Measurements from ENCODE around the gene ANO8. TPM values are rescaled to one million over a fixed set of nuclear protein-coding genes. Genes with fewer than 3 reads are reported as not detected.

The ANO8 gene
- total and polyA plus RNA-seq, 2 of the 13 experiments (the other 11 are each of a cell fraction or from before 2014, with no cell fraction given) = 1.8 to 3.5 TPM

- Histone ChIP-seq H3K27ac (ENCODE audit: extremely low read length, insufficient read depth, low read length) (no peak overlapping the region), H3K9ac (ENCODE audit: insufficient read depth, low read depth, low read length) (no peak overlapping the region), H3K4me1 (ENCODE audit: insufficient read depth, low read length) (no peaks in the 10 kb centered on the region), H3K4me3 (replicated peaks in 1 of 3; ENCODE audit: insufficient read depth in 1 of 3, low read depth in 2 of 3, low read length in 3 of 3) (no peak overlapping the region), H3K36me3 (replicated peaks in 1 of 2; ENCODE audit: control insufficient read depth in 1 of 2, insufficient read depth in 2 of 2, low read length in 2 of 2) (peaks cover 10 to 32% of the 10 kb centered on the region in 2 experiments; a peak in 4 of 5 replicates), H2AFZ (ENCODE audit: low read length) (no peak overlapping the region), H3K79me2 (ENCODE audit: insufficient read depth, low read length) (no peaks in the 10 kb centered on the region), H3K4me2 (ENCODE audit: low read depth, low read length) (no peak overlapping the region), H4K20me1 (ENCODE audit: insufficient read depth, low read length) (no peaks in the 10 kb centered on the region), H3K27me3 (ENCODE audit: control insufficient read depth in 1 of 2, insufficient read depth in 2 of 2, low read length in 2 of 2) (no peaks in the 10 kb centered on the region), H3K9me3 (ENCODE audit: low read length) (no peaks in the 10 kb centered on the region)
- intact Hi-C loops (cut with micrococcal nuclease; ENCODE audit: unreplicated experiment) = no loop called here
- DNase-seq (ENCODE audit: low spot score) (no peak), FAIRE-seq (no peak), ATAC-seq (no peak)
- BruUV-seq (replicated peaks) = no TSS peak
- 86% methylated on average over 7 of the region's 11 CpGs for whole genome bisulfite sequencing (ENCODE audit: low lambda C conversion rate)
- ChIA-PET POLR2A (interaction anchor here (1.6 kb wide), 1 partner anchor 11 kb away, joined by 3 read pairs; the partner anchor contains the start of gene DDA1), CTCF (ENCODE audit: low intra/inter-chr PET ratio, low total read pairs) (no interaction called here)
- no peak for TF ChIP-seq CEBPB (IDR thresholded peaks at IDR 0.05; ENCODE audit: borderline replicate concordance, low read depth, low read length)
- TF ChIP-seq ZNF138 (CRISPR knock-in tag; IDR thresholded peaks at IDR 0.05; ENCODE audit: low read depth) = no peak
- TF ChIP-seq ZNF766 (CRISPR knock-in tag; IDR thresholded peaks at IDR 0.05; ENCODE audit: borderline replicate concordance) = no peak
- in situ Hi-C loops (cut with HindIII; ENCODE audit: extremely low pct_ligation_motif_present, low pct_unique_long_range_greater_than_20kb) = no loop called here
Observed at GRCh38 chr19:17320435-17320834, 14.2 kb downstream of the ANO8 start.

DNA sequence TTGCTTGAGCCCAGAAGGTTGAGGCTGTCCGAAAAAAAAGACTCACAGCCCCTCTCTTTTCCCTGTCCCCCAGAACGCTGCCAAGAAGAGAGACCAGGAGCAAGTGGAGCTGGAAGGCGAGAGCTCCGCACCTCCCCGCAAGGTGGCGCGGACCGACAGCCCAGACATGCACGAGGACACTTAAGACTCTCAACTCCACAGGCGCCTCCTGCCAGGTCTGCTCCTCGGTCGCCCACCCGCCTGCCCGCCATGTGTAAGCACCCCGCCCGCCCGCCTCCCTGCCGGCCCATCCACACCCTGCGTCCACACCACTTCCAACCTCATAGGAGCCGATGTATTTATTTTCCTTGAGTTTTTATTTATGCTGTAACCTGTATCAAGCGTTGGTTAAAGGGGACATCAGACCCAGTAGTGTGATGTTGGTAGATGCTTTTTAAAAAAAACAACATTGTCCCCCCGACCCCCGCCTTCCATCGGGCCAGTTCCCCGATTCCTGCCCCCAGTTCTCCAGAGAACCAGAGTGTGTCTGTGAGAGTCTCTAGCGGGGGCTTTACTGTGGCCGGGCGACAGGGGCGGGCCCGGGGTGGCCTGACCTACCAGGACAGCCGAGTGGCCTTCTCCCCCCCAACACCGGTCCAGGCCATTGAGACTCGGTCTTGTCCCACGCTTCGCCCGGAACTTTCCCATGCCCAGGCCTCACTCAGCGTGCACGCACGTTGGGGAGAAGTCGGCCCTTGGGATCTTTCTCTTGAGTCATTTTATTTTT lies 15.0 kb downstream of the ANO8 start:
- TF ChIP-seq, protein P1, sequence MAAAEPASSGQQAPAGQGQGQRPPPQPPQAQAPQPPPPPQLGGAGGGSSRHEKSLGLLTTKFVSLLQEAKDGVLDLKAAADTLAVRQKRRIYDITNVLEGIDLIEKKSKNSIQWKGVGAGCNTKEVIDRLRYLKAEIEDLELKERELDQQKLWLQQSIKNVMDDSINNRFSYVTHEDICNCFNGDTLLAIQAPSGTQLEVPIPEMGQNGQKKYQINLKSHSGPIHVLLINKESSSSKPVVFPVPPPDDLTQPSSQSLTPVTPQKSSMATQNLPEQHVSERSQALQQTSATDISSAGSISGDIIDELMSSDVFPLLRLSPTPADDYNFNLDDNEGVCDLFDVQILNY (CRISPR knock-in tag; conservative IDR thresholded peaks at IDR 0.05) = no peak
- no peak for TF ChIP-seq ATF4 (CRISPR knock-in tag; IDR thresholded peaks at IDR 0.05)
- no peak for TF ChIP-seq HIC2 (CRISPR knock-in tag; IDR thresholded peaks at IDR 0.05; ENCODE audit: low read depth)
- TF ChIP-seq LCORL (IDR thresholded peaks at IDR 0.05) = no peak
- no peak for TF ChIP-seq LCORL (CRISPR knock-in tag; IDR thresholded peaks at IDR 0.05)
- ChIA-PET CTCF (ENCODE audit: low intra/inter-chr PET ratio, low total read pairs) (no interaction called here), POLR2A (no interaction called here)
- 95% methylated on average over 40 of the region's 40 CpGs for WGBS (ENCODE audit: low lambda C conversion rate)
- no peaks in the 10 kb centered on the region for H3K79me2 ChIP-seq (ENCODE audit: insufficient read depth, low read length)
- H3K27ac ChIP-seq (ENCODE audit: extremely low read length, insufficient read depth, low read length) = no peak overlapping the region
- no peaks in the 10 kb centered on the region for H3K27me3 ChIP-seq (ENCODE audit: control insufficient read depth in 1 of 2, insufficient read depth in 2 of 2, low read length in 2 of 2)
- H3K4me1 ChIP-seq (ENCODE audit: insufficient read depth, low read length) = no peaks in the 10 kb centered on the region
- DNase-seq (ENCODE audit: low spot score) = no peak
- peaks cover 12 to 35% of the 10 kb centered on the region in 2 experiments; a peak in 4 of 5 replicates for H3K36me3 ChIP-seq (replicated peaks in 1 of 2; ENCODE audit: control insufficient read depth in 1 of 2, insufficient read depth in 2 of 2, low read length in 2 of 2)
- no peak overlapping the region for H3K4me3 ChIP-seq (replicated peaks in 1 of 3; ENCODE audit: insufficient read depth in 1 of 3, low read depth in 2 of 3, low read length in 3 of 3)
- in situ Hi-C loops (cut with HindIII; ENCODE audit: extremely low pct_ligation_motif_present, low pct_unique_long_range_greater_than_20kb) = no loop called here
- FAIRE-seq = no peak
- H4K20me1 ChIP-seq (ENCODE audit: insufficient read depth, low read length) = no peaks in the 10 kb centered on the region
- H3K9me3 ChIP-seq (ENCODE audit: low read length) = no peaks in the 10 kb centered on the region
- TSS peak; percentile 53 for BruUV-seq (replicated peaks)
- no peak overlapping the region for H3K4me2 ChIP-seq (ENCODE audit: low read depth, low read length)
- no peak overlapping the region for H3K9ac ChIP-seq (ENCODE audit: insufficient read depth, low read depth, low read length)
- no peak for ATAC-seq
- intact Hi-C loops (cut with micrococcal nuclease; ENCODE audit: unreplicated experiment) = no loop called here
- H2AFZ ChIP-seq (ENCODE audit: low read length) = no peak overlapping the region
